ENCODE data around the gene NEK1.

Gene NEK1

GRCh38 chr4:169420291-169420690, 192.1 kb downstream of the NEK1 start:
- H3K4me3 ChIP-seq (ENCODE audit: low read depth, low read length), result no peak overlapping the region
- H3K36me3 ChIP-seq (replicated peaks), result no peaks in the 10 kb centered on the region
- H3K27ac ChIP-seq, result no peak overlapping the region
- TF ChIP-seq CTCF (IDR thresholded peaks at IDR 0.05; ENCODE audit: low read depth, low read length, missing control alignments), result no peak
- no peak for DNase-seq
- H3K27me3 ChIP-seq (replicated peaks), result no peaks in the 10 kb centered on the region
- in situ Hi-C loops (cut with HindIII; ENCODE audit: low pct_ligation_motif_present, low sequenced_read_pairs), result no loop called here

- Histone ChIP-seq H3K27ac (no peak overlapping the region), H3K4me3 (ENCODE audit: low read depth, low read length) (no peak overlapping the region), H3K27me3 (replicated peaks) (no peaks in the 10 kb centered on the region), H3K36me3 (replicated peaks) (no peaks in the 10 kb centered on the region)
- DNase-seq, result no peak
- in situ Hi-C loops (cut with HindIII; ENCODE audit: low pct_ligation_motif_present, low sequenced_read_pairs), result no loop called here
- no peak for TF ChIP-seq CTCF (IDR thresholded peaks at IDR 0.05; ENCODE audit: low read depth, low read length, missing control alignments)
These were observed 193.5 kb downstream of the NEK1 start for GRCh38 chr4:169418846-169419245.

GRCh38 chr4:169417629-169418282, 194.6 kb downstream of the NEK1 start:
- in situ Hi-C loops (cut with HindIII; ENCODE audit: low pct_ligation_motif_present, low sequenced_read_pairs), result no loop called here
- Histone ChIP-seq H3K4me3 (ENCODE audit: low read depth, low read length) (no peak overlapping the region), H3K27me3 (replicated peaks) (no peaks in the 10 kb centered on the region), H3K36me3 (replicated peaks) (no peaks in the 10 kb centered on the region), H3K27ac (no peak overlapping the region)
- TF ChIP-seq CTCF (IDR thresholded peaks at IDR 0.05; ENCODE audit: low read depth, low read length, missing control alignments), result no peak
- no peak for DNase-seq

GRCh38 chr4:169416997-169417396, 195.4 kb downstream of the NEK1 start:
- no peaks in the 10 kb centered on the region for H3K36me3 ChIP-seq (replicated peaks)
- no peak for TF ChIP-seq CTCF (IDR thresholded peaks at IDR 0.05; ENCODE audit: low read depth, low read length, missing control alignments)
- no peak overlapping the region for H3K27ac ChIP-seq
- H3K4me3 ChIP-seq (ENCODE audit: low read depth, low read length), result no peak overlapping the region
- in situ Hi-C loops (cut with HindIII; ENCODE audit: low pct_ligation_motif_present, low sequenced_read_pairs), result no loop called here
- DNase-seq, result no peak
- H3K27me3 ChIP-seq (replicated peaks), result no peaks in the 10 kb centered on the region

GRCh38 chr4:169416461-169416860, 195.9 kb downstream of the NEK1 start:
- Histone ChIP-seq H3K4me3 (ENCODE audit: low read depth, low read length) (no peak overlapping the region), H3K36me3 (replicated peaks) (no peaks in the 10 kb centered on the region), H3K27me3 (replicated peaks) (no peaks in the 10 kb centered on the region), H3K27ac (no peak overlapping the region)
- in situ Hi-C loops (cut with HindIII; ENCODE audit: low pct_ligation_motif_present, low sequenced_read_pairs), result no loop called here
- TF ChIP-seq CTCF (IDR thresholded peaks at IDR 0.05; ENCODE audit: low read depth, low read length, missing control alignments), result no peak
- no peak for DNase-seq

- DNase-seq, result no peak
- in situ Hi-C loops (cut with HindIII; ENCODE audit: low pct_ligation_motif_present, low sequenced_read_pairs), result no loop called here
- Histone ChIP-seq H3K27ac (no peak overlapping the region), H3K36me3 (replicated peaks) (no peaks in the 10 kb centered on the region), H3K4me3 (ENCODE audit: low read depth, low read length) (no peak overlapping the region), H3K27me3 (replicated peaks) (no peaks in the 10 kb centered on the region)
- no peak for TF ChIP-seq CTCF (IDR thresholded peaks at IDR 0.05; ENCODE audit: low read depth, low read length, missing control alignments)
These were observed 197.5 kb downstream of the NEK1 start for GRCh38 chr4:169414913-169415312.

All from brain microvascular endothelial cell (primary cell).